Activated T-cell treated with anti-CD3 and anti-CD28 coated beads, Interleukin-2, amount 50 U/mL, for 48 hours (primary cell): Measurements from ENCODE around the gene U2AF1L4.
A peak's percentile ranks its signal among the peaks of the same experiment; 100 is the strongest.

Experiments
- DNase-seq, 2 experiments: peaks; one replicate each; pipeline ENCODE4 v3.0.0-alpha.2; 2020

Gene U2AF1L4

GRCh38 chr19:35740108-35740422 is 5.2 kb downstream of the U2AF1L4 start:
- no peak for DNase-seq

GRCh38 chr19:35739275-35740107 is 5.7 kb downstream of the U2AF1L4 start:
- no peak for DNase-seq

GRCh38 chr19:35738887-35739229 is 6.4 kb downstream of the U2AF1L4 start:
- no peak for DNase-seq

GRCh38 chr19:35738021-35738886 is 7.0 kb downstream of the U2AF1L4 start:
- no peak for DNase-seq

GRCh38 chr19:35736913-35737886 is 8.0 kb downstream of the U2AF1L4 start:
- peak in 1 of 2 experiments; percentile 51 for DNase-seq

GRCh38 chr19:35734889-35735288 is 10.3 kb downstream of the U2AF1L4 start:
- no peak for DNase-seq

GRCh38 chr19:35734273-35734672 is 10.9 kb downstream of the U2AF1L4 start:
- no peak for DNase-seq

GRCh38 chr19:35733180-35734125 is 11.8 kb downstream of the U2AF1L4 start:
- no peak for DNase-seq

GRCh38 chr19:35732540-35733179 is 12.6 kb downstream of the U2AF1L4 start:
- DNase-seq: no peak

- no peak for DNase-seq
Measured at GRCh38 chr19:35731779-35732405, 13.3 kb downstream of the U2AF1L4 start.

- DNase-seq: no peak
Measured at GRCh38 chr19:35731353-35731752, 13.9 kb downstream of the U2AF1L4 start.

GRCh38 chr19:35730326-35730725 is 14.9 kb downstream of the U2AF1L4 start:
- no peak for DNase-seq

- no peak for DNase-seq
Measured at GRCh38 chr19:35729763-35730162, 15.5 kb downstream of the U2AF1L4 start.

GRCh38 chr19:35729021-35729420 is 16.2 kb downstream of the U2AF1L4 start:
- DNase-seq: no peak

- no peak for DNase-seq
Measured at GRCh38 chr19:35727956-35728706, 17.1 kb downstream of the U2AF1L4 start.

GRCh38 chr19:35727053-35727955 is 17.9 kb downstream of the U2AF1L4 start:
- DNase-seq: no peak

- no peak for DNase-seq
Measured at GRCh38 chr19:35725216-35725861, 19.9 kb downstream of the U2AF1L4 start.

GRCh38 chr19:35724560-35724959 is 20.7 kb downstream of the U2AF1L4 start:
- no peak for DNase-seq
